WTC11 (cell line): ENCODE results near the gene MX2. TPM values are rescaled to one million over a fixed set of nuclear protein-coding genes. Genes with fewer than 3 reads are reported as not detected.

Experiments used
- ATAC-seq: fragments of 200-7000 bp; cut with Tn5 transposase; 2 replicates; pipeline ENCODE4 v1.10.0; 2021; ENCODE audit warnings: mild to moderate bottlenecking, moderate library complexity
- CTCF ChIA-PET: fragments of 300-600 bp; sonication (Branson Sonifier 250); formaldehyde crosslinking; loops from one replicate; lab custom pipeline; 2021; ENCODE audit warnings: antibody characterized with exemption; lab: Charles Lee
- POLR2A ChIA-PET: fragments of 350-600 bp; sonication (Branson Sonifier 250); formaldehyde crosslinking; loops from one replicate; lab custom pipeline; 2021; ENCODE audit warnings: antibody characterized with exemption; lab: Charles Lee
- DNase-seq: peaks from one replicate; pipeline ENCODE4 v3.0.0; 2021; ENCODE audit warnings: low spot score
- H3K27ac Mint-ChIP-seq: 2 replicates; pipeline ENCODE4 v1.8.0; 2021; ENCODE audit warnings: mixed read lengths
- H3K27me3 Mint-ChIP-seq: 2 replicates; pipeline ENCODE4 v1.8.0; 2021; ENCODE audit warnings: low read depth, mild to moderate bottlenecking, moderate library complexity, mixed read lengths
- H3K36me3 Mint-ChIP-seq: 2 replicates; pipeline ENCODE4 v1.8.0; 2021; ENCODE audit warnings: mixed read lengths
- H3K4me1 Mint-ChIP-seq: 2 replicates; pipeline ENCODE4 v1.8.0; 2022; ENCODE audit warnings: mixed read lengths
- H3K4me3 Mint-ChIP-seq: 2 replicates; pipeline ENCODE4 v1.8.0; 2021; ENCODE audit warnings: mild to moderate bottlenecking, moderate library complexity, mixed read lengths
- H3K9me3 Mint-ChIP-seq: 2 replicates; pipeline ENCODE4 v1.8.0; 2021; ENCODE audit warnings: mixed read lengths
- AR ChIP-seq: fragments of 250-450 bp; sonication (Bioruptor Pico); IDR thresholded peaks from 2 replicates; pipeline ENCODE4 v1.9.0; 2021; ENCODE audit warnings: mild to moderate bottlenecking
- ATF2 ChIP-seq: sonication (generic); formaldehyde crosslinking; IDR thresholded peaks from 2 replicates; pipeline ENCODE4 v1.8.1; 2022; ENCODE audit warnings: low read depth, missing genetic modification reagents, borderline replicate concordance
- ATF3 ChIP-seq: sonication (generic); formaldehyde crosslinking; conservative IDR thresholded peaks from 2 replicates; pipeline ENCODE4 v1.8.1; 2022; ENCODE audit warnings: mild to moderate bottlenecking, missing genetic modification reagents
- CDX4 ChIP-seq: fragments of 250-450 bp; sonication (Bioruptor Pico); IDR thresholded peaks from 2 replicates; pipeline ENCODE4 v1.9.0; 2021; ENCODE audit warnings: moderate library complexity, mild to moderate bottlenecking, inconsistent platforms, borderline replicate concordance
- ELF4 ChIP-seq: sonication (generic); formaldehyde crosslinking; IDR thresholded peaks from 2 replicates; pipeline ENCODE4 v1.8.1; 2022; ENCODE audit warnings: low read depth, mild to moderate bottlenecking, moderate library complexity, missing genetic modification reagents
- EMX1 ChIP-seq: fragments of 250-450 bp; sonication (Bioruptor Pico); IDR thresholded peaks from 2 replicates; pipeline ENCODE4 v1.8.0; 2021; ENCODE audit warnings: mild to moderate bottlenecking
- ESRRA ChIP-seq: sonication (generic); formaldehyde crosslinking; IDR thresholded peaks from 2 replicates; pipeline ENCODE4 v1.8.1; 2022; ENCODE audit warnings: mild to moderate bottlenecking, missing genetic modification reagents, borderline replicate concordance
- FOXP1 ChIP-seq: sonication (generic); formaldehyde crosslinking; IDR thresholded peaks from 2 replicates; pipeline ENCODE4 v1.8.0; 2022; ENCODE audit warnings: missing genetic modification reagents, mild to moderate bottlenecking, moderate library complexity, borderline replicate concordance
- FOXP4 ChIP-seq: sonication (generic); formaldehyde crosslinking; IDR thresholded peaks from 2 replicates; pipeline ENCODE4 v1.8.0; 2022; ENCODE audit warnings: mild to moderate bottlenecking, missing genetic modification reagents
- HMGA2 ChIP-seq: fragments of 250-450 bp; sonication (Bioruptor Pico); IDR thresholded peaks from 2 replicates; pipeline ENCODE4 v1.4.0; 2021; ENCODE audit warnings: mild to moderate bottlenecking, moderate library complexity
- JAZF1 ChIP-seq: fragments of 250-450 bp; sonication (Bioruptor Pico); IDR thresholded peaks from 2 replicates; pipeline ENCODE4 v1.9.0; 2021; ENCODE audit warnings: moderate library complexity, mild to moderate bottlenecking, inconsistent platforms
- MAX ChIP-seq: sonication (generic); formaldehyde crosslinking; IDR thresholded peaks from 2 replicates; pipeline ENCODE4 v1.8.0; 2022; ENCODE audit warnings: mild to moderate bottlenecking, missing genetic modification reagents
- MXD4 ChIP-seq: fragments of 250-450 bp; sonication (Bioruptor Pico); IDR thresholded peaks from 2 replicates; pipeline ENCODE4 v1.8.0; 2021; ENCODE audit warnings: mild to moderate bottlenecking, moderate library complexity, borderline replicate concordance
- NFE2L1 ChIP-seq: sonication (generic); formaldehyde crosslinking; IDR thresholded peaks from 2 replicates; pipeline ENCODE4 v1.8.1; 2023; ENCODE audit warnings: missing genetic modification reagents
- NR3C1 ChIP-seq: sonication (generic); formaldehyde crosslinking; conservative IDR thresholded peaks from 2 replicates; pipeline ENCODE4 v1.8.1; 2023; ENCODE audit warnings: low read depth, mild to moderate bottlenecking, missing genetic modification reagents
- TCF7 ChIP-seq: sonication (generic); formaldehyde crosslinking; IDR thresholded peaks from 2 replicates; pipeline ENCODE4 v1.8.0; 2022; ENCODE audit warnings: mild to moderate bottlenecking, low read depth, missing genetic modification reagents, moderate library complexity
- USF2 ChIP-seq: sonication (generic); formaldehyde crosslinking; IDR thresholded peaks from 2 replicates; pipeline ENCODE4 v1.8.1; 2023; ENCODE audit warnings: mild to moderate bottlenecking, missing genetic modification reagents, moderate library complexity
- ZNF138 ChIP-seq: sonication (generic); formaldehyde crosslinking; conservative IDR thresholded peaks from 2 replicates; pipeline ENCODE4 v1.8.1; 2022; ENCODE audit warnings: mild to moderate bottlenecking, moderate library complexity, missing genetic modification reagents
- ZNF317 ChIP-seq: sonication (generic); formaldehyde crosslinking; IDR thresholded peaks from 2 replicates; pipeline ENCODE4 v1.8.1; 2023; ENCODE audit warnings: low read depth, mild to moderate bottlenecking, moderate library complexity, missing genetic modification reagents, borderline replicate concordance
- ZNF416 ChIP-seq: fragments of 250-450 bp; sonication (Bioruptor Pico); IDR thresholded peaks from 2 replicates; pipeline ENCODE4 v1.9.0; 2021; ENCODE audit warnings: mild to moderate bottlenecking, inconsistent platforms
- ZNF512 ChIP-seq: sonication (generic); formaldehyde crosslinking; IDR thresholded peaks from 2 replicates; pipeline ENCODE4 v1.8.1; 2022; ENCODE audit warnings: missing genetic modification reagents, borderline replicate concordance
- total RNA-seq: library from RNA; stranded (reverse); gene quantifications from 3 replicates; pipeline ENCODE4 v1.2.3, GENCODE V29; 2021

MX2 gene
- total RNA-seq, 1 experiment from 2014 or later: 2.6 TPM

- peaks cover 3% of the 10 kb centered on the region; the same call in 1 of the 2 replicates for H3K27me3 Mint-ChIP-seq
- no peak overlapping the region for H3K27ac Mint-ChIP-seq
- peaks cover 22% of the 10 kb centered on the region for H3K4me1 Mint-ChIP-seq
- ATAC-seq (no peak), DNase-seq (no peak)
- TF ChIP-seq NFE2L1 (CRISPR knock-in tag): no peak
- no peak for TF ChIP-seq MXD4 (CRISPR knock-in tag)
- no peak for TF ChIP-seq ZNF138 (CRISPR knock-in tag)
- no peak for TF ChIP-seq MAX (CRISPR knock-in tag)
- TF ChIP-seq AR (CRISPR knock-in tag): no peak
- no peak for TF ChIP-seq ZNF416 (CRISPR knock-in tag)
- no peak for TF ChIP-seq ZNF317 (CRISPR knock-in tag)
- no peak for TF ChIP-seq TCF7 (CRISPR knock-in tag)
- no peak for TF ChIP-seq FOXP4 (CRISPR knock-in tag)
- TF ChIP-seq ELF4 (CRISPR knock-in tag): no peak
- TF ChIP-seq ESRRA (CRISPR knock-in tag): no peak
- CTCF ChIA-PET: interaction anchor here (1.9 kb wide), 1 partner anchor 44 kb away, joined by 6 read pairs; no protein-coding TSS in a partner anchor
- no peak overlapping the region for H3K4me3 Mint-ChIP-seq
- no peaks in the 10 kb centered on the region for H3K36me3 Mint-ChIP-seq
- H3K9me3 Mint-ChIP-seq: no peaks in the 10 kb centered on the region
- POLR2A ChIA-PET: interaction anchor here (0.6 kb wide), 1 partner anchor 9 kb away, joined by 3 read pairs; no protein-coding TSS in a partner anchor
These were observed 35.3 kb upstream of the MX2 start for GRCh38 chr21:41326414-41327080.

GRCh38 chr21:41327753-41328152 is 34.1 kb upstream of the MX2 start:
- ChIA-PET POLR2A (interaction anchor here (0.6 kb wide), 1 partner anchor 8 kb away, joined by 3 read pairs; no protein-coding TSS in a partner anchor), CTCF (no interaction called here)
- Mint-ChIP-seq H3K9me3 (peaks cover 12% of the 10 kb centered on the region), H3K4me1 (peaks cover 11% of the 10 kb centered on the region), H3K27me3 (peaks cover 3% of the 10 kb centered on the region; the same call in 1 of the 2 replicates), H3K36me3 (peaks cover 5% of the 10 kb centered on the region), H3K4me3 (no peak overlapping the region), H3K27ac (no peak overlapping the region)
- ATAC-seq: no peak
- DNase-seq: no peak
- TF ChIP-seq CDX4: no peak
- no peak for TF ChIP-seq NR3C1
- TF ChIP-seq FOXP1 (CRISPR knock-in tag): no peak
- TF ChIP-seq NFE2L1 (CRISPR knock-in tag): no peak
- no peak for TF ChIP-seq EMX1 (CRISPR knock-in tag)
- TF ChIP-seq ZNF512: no peak
- TF ChIP-seq ATF3 (CRISPR knock-in tag): no peak
- TF ChIP-seq HMGA2 (CRISPR knock-in tag): no peak
- no peak for TF ChIP-seq USF2 (CRISPR knock-in tag)
- TF ChIP-seq ATF2: no peak
- TF ChIP-seq JAZF1 (CRISPR knock-in tag): no peak
